MG63 (cell line): ENCODE data around the gene FAM210B. TPM values are rescaled to one million over a fixed set of nuclear protein-coding genes. Genes with fewer than 3 reads are reported as not detected.

Source experiments
- DNase-seq: peaks from one replicate; pipeline ENCODE4 v3.0.0-alpha.2; 2020
- H3K27me3 ChIP-seq: fragments of 250-450 bp; sonication (Bioruptor Pico); 2 replicates; pipeline ENCODE4 v1.5.1; 2020; ENCODE audit warnings: mild to moderate bottlenecking, moderate library complexity
- H3K36me3 ChIP-seq: fragments of 250-450 bp; sonication (Bioruptor Pico); 2 replicates; pipeline ENCODE4 v1.5.1; 2020; ENCODE audit warnings: mild to moderate bottlenecking, moderate library complexity
- H3K4me3 ChIP-seq: fragments of 250-450 bp; sonication (Bioruptor Pico); 2 replicates; pipeline ENCODE4 v1.5.1; 2020; ENCODE audit warnings: mild to moderate bottlenecking, moderate library complexity
- H3K9me3 ChIP-seq: fragments of 250-450 bp; sonication (Bioruptor Pico); 2 replicates; pipeline ENCODE4 v1.5.1; 2020; ENCODE audit warnings: mild to moderate bottlenecking, moderate library complexity
- total RNA-seq: library from RNA; depleted of rRNA; stranded (reverse); fragments of >200 nt; shearing (Covaris generic); gene quantifications from 2 replicates; pipeline ENCODE4 v1.2.3, GENCODE V29; 2014; ENCODE audit warnings: low replicate concordance

FAM210B gene
- total RNA-seq, 1 experiment from 2014 or later: 12.2 TPM

DNA sequence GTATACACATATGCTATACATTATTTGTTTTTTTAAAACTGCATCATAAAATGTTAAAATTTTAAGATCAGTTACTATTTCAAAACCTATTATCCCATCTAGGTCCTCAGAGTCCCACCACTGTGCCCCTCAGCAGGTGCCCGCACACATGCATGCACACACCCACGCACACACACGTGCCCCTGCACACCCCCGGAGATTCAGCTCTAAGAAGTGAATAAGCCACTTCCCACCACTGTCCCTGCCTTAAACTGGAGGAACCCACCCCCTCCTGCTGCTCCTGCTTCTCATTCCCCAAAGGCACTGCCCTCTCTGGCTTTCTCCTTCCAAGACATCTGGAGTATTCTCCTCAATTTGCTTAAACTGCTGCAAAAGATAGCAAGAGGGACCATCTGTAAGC is 5.4 kb upstream of the FAM210B start:
- no peak overlapping the region for H3K4me3 ChIP-seq
- no peaks in the 10 kb centered on the region for H3K9me3 ChIP-seq
- no peaks in the 10 kb centered on the region for H3K27me3 ChIP-seq
- H3K36me3 ChIP-seq: no peaks in the 10 kb centered on the region
- no peak for DNase-seq

DNA sequence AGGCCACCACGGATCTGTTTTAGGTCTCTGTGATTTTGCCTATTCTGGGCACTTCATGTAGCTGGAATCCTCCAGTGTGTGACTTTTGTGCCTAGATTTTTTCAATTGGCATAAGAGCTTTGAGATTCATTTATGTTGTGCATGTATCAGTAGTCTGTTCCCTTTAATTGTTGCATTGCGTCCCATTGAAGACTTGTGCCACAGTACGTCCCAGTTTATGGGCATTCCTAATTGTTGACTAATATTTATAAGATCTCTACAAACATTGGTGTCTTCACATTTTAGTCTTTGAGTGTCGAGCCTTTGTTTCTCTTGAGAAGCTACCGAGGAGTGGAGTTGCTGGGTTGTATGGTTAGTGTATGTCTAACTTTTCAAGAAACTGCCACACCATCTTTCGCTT is 704 bp upstream of the FAM210B start:
- Histone ChIP-seq H3K36me3 (peaks cover 20% of the 10 kb centered on the region), H3K4me3 (peak overlapping the region; percentile 42), H3K27me3 (no peaks in the 10 kb centered on the region), H3K9me3 (no peaks in the 10 kb centered on the region)
- no peak for DNase-seq

DNA sequence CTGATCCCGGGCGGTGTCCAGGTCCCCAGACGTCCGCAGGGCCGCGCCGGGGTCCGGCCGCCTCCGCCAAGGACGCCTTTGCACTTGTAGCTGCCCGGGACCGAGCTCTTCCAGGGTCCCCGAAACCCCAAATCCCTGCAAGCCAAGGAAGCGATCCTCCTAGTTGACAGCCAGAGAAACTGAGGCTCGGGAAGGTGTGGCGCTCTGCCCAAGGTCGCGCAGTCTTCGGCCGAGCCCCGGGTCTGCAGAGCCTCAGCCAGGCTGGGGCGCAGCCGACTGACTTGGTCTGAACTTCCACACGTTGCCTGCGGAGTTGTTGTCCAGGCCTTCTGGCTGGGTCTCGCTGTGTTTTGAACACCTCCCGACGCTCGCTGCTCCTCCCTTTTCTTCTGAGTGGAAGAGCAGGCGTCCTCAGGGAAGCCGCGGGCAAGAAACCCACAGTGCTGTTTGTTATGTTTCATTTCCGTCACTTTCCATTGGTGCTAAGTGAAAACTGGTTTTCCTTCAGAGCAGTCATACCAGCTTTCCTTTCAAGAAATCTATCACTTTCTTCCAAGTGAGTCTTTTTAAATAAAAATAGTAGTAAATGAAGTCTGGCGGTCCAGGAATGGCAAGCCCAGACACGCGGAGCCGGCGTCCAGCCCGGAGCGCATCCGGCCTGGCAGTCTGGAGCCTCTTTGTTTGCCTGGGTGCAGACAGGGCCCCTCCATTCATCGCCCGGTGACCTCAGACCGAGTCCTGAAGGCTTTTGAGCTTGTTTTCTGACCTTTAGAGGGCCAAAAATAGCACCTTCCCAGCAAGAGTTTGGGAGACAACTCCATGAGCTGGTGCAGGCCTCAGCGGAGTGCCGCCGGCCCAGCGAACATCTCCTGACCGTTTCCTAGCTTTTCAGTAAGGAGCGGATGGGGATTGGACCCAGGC is 698 bp downstream of the FAM210B start:
- peak; percentile 77 for DNase-seq
- Histone ChIP-seq H3K36me3 (peaks cover 20% of the 10 kb centered on the region), H3K27me3 (no peaks in the 10 kb centered on the region), H3K4me3 (peak overlapping the region; percentile 71), H3K9me3 (no peaks in the 10 kb centered on the region)

DNA sequence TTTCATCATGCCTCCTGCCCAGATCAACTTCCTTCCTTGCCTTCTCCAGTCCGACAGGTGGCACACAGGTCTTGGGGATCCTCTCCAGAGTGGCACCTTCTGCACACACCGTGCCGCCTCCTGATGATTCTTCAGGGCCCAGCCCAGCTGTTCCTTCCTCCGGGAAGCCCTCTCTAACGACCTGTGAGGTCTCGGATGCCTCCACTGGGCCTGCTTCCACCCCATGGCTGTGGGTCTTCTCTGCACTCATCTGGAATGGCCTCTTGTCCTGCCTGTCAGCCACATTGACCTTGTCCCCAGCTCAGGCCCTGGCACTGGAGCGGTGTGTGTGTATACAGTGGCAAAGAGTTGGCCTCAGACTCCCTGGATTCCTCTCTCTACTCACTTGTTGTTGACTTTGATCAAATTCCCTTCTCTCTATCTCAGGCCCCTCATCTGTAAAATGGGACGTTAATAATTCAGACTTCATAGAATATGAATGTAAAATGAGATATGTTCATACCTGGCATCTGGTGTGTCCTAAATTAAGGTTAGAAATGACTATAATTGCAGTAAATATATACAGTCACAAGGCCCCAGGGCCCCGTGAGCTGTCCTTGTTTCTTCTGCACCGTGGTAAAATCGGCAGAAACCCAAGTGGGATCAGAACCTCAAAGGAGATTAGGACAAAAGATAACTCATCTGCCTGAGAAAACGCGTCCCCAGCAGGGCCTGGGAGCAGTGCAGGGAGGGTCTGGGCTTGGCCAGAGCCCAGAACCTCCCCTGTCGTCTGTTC is 1.5 kb downstream of the FAM210B start:
- H3K27me3 ChIP-seq: no peaks in the 10 kb centered on the region
- DNase-seq: no peak
- H3K36me3 ChIP-seq: peaks cover 23% of the 10 kb centered on the region
- no peaks in the 10 kb centered on the region for H3K9me3 ChIP-seq
- H3K4me3 ChIP-seq: peak overlapping the region; percentile 71

DNA sequence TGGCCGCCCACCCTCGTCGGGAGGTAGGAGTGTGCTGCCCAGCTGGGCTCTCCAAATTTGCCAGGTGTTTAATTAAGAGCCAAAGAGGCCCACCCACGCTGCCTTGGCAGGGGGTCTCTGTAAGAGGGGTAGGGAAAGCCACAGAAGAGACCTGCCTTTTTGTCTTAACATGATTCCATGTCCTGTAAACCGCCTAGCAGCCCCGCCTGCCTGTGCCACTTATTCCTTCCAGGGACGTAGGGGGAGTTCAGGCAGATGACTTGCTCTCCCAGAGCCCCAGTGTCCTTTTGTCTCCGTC is 2.1 kb downstream of the FAM210B start:
- no peaks in the 10 kb centered on the region for H3K9me3 ChIP-seq
- peaks cover 27% of the 10 kb centered on the region for H3K36me3 ChIP-seq
- H3K27me3 ChIP-seq: no peaks in the 10 kb centered on the region
- no peak overlapping the region for H3K4me3 ChIP-seq
- DNase-seq: no peak

DNA sequence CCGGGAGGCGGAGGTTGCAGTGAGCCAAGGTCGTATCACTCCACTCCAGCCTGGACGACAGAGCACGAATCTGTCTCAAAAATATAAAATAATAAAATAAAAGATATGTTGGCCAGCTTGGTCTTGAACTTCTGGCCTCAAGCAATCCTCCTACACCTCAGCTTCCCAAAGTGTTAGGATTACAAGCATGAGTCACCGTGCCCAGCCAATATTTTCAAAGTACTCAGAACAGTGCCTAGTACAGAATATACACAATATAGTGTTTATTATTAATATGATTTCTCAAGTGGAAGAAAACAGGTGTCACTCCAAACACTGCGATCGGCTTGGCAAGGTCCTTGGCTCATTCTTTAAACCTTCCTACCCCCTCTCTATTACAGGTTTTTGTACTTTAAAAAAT is 3.1 kb downstream of the FAM210B start:
- H3K4me3 ChIP-seq: no peak overlapping the region
- peak; percentile 12 for DNase-seq
- peaks cover 33% of the 10 kb centered on the region for H3K36me3 ChIP-seq
- no peaks in the 10 kb centered on the region for H3K9me3 ChIP-seq
- H3K27me3 ChIP-seq: no peaks in the 10 kb centered on the region

DNA sequence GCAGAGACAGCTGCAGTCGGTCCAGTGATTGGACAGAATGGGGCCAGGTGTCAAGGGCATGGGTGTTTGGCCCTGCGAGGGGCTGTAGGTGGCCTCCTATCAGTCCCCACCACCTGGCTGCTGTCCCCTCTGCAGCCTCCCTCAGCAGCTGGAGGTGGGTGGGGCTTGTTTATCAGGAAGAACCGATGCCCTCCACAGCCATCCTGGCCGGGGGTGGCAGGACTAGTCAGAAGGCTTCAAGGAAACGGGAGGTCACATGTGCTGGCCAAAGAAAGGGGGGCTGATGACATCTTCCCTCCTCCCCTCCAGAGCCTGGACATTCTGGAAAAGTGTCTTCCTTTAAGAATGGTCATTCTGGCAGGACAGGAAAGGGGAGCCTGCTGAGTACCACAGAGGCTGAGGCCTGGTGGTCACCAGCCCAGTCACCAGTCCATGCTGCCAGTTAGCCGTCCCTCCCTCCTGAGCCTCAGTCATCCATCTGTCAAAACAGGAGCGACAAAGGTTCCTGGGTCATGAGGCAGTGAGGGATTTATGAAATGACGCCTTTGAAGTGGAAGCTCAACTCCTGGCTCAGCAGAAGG is 4.1 kb downstream of the FAM210B start:
- Histone ChIP-seq H3K27me3 (no peaks in the 10 kb centered on the region), H3K36me3 (peaks cover 33% of the 10 kb centered on the region), H3K4me3 (no peak overlapping the region), H3K9me3 (no peaks in the 10 kb centered on the region)
- no peak for DNase-seq

DNA sequence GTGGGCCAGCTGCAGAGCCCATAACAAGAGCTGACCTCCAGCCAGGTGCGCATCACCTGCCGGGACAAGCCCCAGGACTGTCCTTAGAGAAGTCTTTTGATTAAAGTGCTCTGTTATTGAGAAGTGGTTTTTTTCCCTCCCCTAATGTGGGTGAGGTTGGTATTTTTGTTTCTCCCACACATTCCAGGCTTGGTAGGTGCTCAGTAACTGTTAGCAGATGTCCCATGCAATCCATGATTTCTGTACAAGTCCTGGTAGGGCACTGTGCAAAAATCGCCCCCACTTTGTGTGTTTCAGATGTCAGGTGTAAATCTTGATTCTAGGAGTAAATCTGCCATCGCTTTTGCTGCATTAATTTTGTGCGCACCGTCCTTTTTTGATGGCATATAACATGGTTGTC is 4.7 kb downstream of the FAM210B start:
- no peak for DNase-seq
- Histone ChIP-seq H3K27me3 (no peaks in the 10 kb centered on the region), H3K36me3 (peaks cover 33% of the 10 kb centered on the region), H3K9me3 (no peaks in the 10 kb centered on the region), H3K4me3 (no peak overlapping the region)

DNA sequence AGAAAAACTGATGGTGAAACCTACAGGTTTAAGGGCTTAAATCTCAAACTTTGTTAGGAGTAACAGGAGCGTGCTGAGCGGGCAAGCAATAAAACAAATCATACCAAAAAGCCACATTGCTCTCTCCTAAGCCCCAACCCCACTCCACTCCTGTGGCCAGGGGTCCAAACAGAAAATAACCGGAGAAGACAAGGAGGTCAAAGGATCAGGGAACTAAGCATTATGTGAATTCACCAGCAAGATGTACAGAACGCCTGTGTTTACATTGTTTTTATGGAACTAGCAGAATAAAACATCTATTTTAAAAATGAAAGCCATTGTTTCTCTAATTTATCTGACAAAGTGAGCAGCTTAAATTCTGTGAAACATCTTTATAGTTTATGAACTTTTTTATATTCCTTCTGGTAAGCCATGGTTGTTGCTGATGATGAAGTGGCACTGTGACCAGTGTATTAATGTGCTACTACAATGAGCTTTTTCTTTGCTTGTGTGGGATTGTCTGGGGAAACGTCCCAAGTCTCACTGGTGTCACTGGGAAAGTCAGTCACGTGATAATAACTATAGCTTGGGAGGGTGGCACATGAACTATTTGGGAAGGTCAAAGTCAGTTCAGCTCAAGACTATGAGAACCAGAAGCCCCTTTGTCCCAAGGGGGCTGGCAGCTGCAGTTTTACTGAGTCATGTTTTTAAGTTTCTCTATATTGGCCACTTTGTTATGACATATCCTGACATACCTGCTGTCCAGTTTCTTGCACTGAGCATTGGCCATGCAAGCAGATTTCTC is 9.8 kb downstream of the FAM210B start:
- Histone ChIP-seq H3K36me3 (peaks cover 60% of the 10 kb centered on the region), H3K9me3 (no peaks in the 10 kb centered on the region), H3K4me3 (no peak overlapping the region), H3K27me3 (no peaks in the 10 kb centered on the region)
- no peak for DNase-seq

DNA sequence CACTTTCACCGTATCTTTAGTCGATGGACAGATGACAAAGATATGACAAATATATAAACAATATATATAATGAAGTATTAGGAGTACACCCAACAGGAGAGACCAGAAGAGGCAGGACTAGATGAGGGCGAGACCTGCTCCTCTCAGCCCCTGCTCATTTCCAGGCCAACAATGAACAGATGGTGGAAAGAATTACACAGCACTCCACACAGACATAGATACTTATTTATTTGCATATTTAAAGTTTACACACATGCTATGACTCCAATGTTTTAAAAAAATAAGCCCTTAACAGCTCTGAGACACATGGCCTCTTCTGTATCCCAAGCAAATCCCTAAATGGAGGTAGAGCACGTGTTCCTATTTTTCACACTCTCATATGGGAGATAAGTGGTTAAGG is 10.4 kb downstream of the FAM210B start:
- DNase-seq: no peak
- peaks cover 67% of the 10 kb centered on the region for H3K36me3 ChIP-seq

DNA sequence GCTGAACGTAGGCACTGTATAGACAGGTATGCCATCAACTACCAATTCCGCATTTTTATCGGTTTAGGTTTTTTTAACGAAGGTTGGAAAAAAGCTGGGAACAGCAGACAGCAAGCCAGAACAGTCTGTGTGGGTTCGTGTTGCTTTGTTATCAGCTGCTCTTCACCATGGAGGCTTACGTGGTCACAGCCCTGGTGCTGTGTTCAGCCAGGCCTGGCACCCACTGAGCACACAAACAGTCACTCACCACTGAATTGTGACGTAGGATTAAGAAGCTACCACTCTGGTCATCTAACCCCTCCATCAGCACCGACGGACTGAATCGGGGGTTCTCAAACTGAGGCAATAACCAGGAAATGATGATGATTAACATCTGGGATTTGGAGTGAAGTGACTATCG is 13.2 kb downstream of the FAM210B start:
- Histone ChIP-seq H3K36me3 (peaks cover 78% of the 10 kb centered on the region), H3K9me3 (no peaks in the 10 kb centered on the region), H3K4me3 (no peak overlapping the region), H3K27me3 (no peaks in the 10 kb centered on the region)
- DNase-seq: no peak

More for the DNA sequence above, 10.4 kb downstream of the FAM210B start:
- H3K9me3 ChIP-seq: no peaks in the 10 kb centered on the region
- no peak overlapping the region for H3K4me3 ChIP-seq
- H3K27me3 ChIP-seq: no peaks in the 10 kb centered on the region

DNA sequence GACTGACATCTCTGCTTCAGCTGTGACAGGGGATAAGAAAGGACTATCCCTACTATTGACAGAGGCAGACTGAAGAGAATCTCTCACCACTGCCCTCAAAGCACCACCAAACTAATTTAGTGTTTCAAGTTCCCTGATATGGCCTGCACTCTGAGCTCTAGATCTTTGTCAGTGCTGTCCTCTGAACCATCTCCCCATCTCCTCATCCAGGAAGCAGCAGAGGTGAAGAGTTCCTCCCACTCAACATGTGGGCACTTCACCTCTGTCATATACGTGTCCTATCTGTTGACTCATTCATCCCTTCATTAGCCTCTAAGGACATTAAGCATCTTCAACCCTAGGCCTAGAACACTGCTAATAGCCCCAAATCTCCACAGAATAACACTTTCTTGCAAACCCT is 14.1 kb downstream of the FAM210B start:
- DNase-seq: no peak
- Histone ChIP-seq H3K27me3 (no peaks in the 10 kb centered on the region), H3K9me3 (no peaks in the 10 kb centered on the region), H3K36me3 (peaks cover 85% of the 10 kb centered on the region), H3K4me3 (no peak overlapping the region)

DNA sequence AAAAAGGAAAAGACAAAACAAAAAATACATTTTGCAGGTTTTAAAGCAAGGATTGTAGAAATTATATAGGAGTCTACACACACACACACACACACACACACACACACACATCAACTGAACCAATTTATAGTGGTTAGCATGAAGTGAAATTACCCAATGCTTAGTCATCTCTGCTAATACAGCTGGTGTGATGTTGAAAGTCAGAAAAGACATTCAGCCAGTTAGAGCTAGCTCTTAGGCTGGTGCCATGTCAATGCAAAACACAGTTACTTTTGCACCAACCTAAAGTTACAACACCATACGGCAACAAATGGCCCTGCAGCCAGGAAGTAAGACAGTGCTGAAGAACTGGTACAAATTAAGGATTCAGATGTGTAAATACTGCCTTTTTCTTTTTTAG is 15.2 kb downstream of the FAM210B start:
- H3K9me3 ChIP-seq: no peaks in the 10 kb centered on the region
- peaks cover 93% of the 10 kb centered on the region for H3K36me3 ChIP-seq
- no peak overlapping the region for H3K4me3 ChIP-seq
- DNase-seq: peak; percentile 25
- H3K27me3 ChIP-seq: no peaks in the 10 kb centered on the region

DNA sequence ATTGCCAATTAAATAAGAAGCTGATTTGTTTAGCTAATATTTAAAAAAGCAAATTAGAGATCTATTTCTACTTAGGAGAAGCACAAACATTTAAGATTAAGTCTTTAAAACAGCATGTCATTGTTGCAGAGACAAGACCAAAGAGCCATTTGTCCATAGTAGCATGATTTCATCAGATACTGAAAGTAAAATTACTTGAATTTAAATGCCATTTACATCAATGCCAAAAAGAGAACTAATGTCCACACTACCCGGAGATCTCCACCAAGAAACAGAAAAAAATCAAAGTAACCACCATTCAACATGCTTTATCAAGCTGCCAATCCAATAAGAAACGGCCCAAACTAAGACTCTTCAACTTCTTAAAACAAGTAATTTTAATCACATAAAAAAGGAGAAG is 17.6 kb downstream of the FAM210B start:
- Histone ChIP-seq H3K36me3 (peaks cover 89% of the 10 kb centered on the region), H3K9me3 (no peaks in the 10 kb centered on the region), H3K27me3 (no peaks in the 10 kb centered on the region), H3K4me3 (no peak overlapping the region)
- DNase-seq: no peak

DNA sequence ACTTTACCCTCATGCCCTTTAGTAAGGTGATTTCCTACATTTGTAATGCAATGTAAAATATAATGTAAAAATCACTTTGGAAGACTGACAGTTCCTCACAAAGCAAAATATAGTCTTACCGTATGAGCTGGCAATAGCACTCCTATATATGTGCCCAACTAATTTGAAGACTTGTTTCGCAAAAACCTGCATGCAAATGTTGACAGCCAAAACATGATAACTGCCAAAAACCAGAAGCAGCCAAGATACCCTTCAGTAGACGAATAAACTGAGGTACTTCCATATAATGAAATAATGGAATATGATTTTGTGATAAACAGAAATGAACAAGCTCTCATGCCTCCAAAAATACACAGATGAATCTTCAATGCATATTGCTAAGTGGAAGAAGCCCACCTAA is 19.6 kb downstream of the FAM210B start:
- H3K27me3 ChIP-seq: no peaks in the 10 kb centered on the region
- H3K36me3 ChIP-seq: peaks cover 88% of the 10 kb centered on the region
- no peak for DNase-seq
- no peak overlapping the region for H3K4me3 ChIP-seq
- no peaks in the 10 kb centered on the region for H3K9me3 ChIP-seq

DNA sequence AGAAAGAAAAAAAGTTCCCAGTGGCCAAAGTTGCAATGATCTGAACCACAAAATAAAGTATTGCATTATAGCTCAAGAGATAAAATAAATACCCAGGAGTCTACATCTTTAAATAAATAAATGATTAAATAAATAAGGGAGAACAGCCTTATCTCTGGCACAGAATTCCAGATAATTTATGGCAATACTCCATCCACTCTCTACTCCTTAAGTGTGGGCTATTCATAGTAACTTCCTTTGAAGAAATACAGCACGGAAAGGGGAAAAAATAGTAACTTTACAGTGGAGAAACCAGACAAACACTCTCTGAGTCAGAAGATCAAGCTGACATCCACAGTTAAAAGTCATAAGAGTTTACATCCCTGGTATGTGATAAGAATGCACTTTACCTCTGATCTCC is 21.6 kb downstream of the FAM210B start:
- Histone ChIP-seq H3K36me3 (peaks cover 92% of the 10 kb centered on the region), H3K27me3 (no peaks in the 10 kb centered on the region), H3K9me3 (no peaks in the 10 kb centered on the region), H3K4me3 (no peak overlapping the region)
- no peak for DNase-seq

DNA sequence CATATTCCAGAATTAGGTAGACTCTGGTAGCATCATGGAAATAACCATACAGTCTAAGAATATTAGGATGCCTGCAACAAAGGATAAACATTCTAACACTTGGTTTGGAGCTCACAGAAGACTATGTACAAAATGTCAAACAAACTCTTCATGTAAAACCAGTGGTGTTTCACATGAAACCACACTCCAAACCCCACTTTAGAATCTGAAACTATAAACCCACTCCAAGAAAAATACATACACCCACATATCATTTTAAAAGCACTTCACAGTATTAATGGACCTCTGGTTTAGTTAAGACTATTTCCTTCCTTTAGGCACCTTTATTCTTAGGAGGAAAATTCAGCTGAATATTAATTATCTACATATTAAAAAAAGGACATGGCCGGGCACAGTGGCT is 22.7 kb downstream of the FAM210B start:
- Histone ChIP-seq H3K36me3 (peaks cover 92% of the 10 kb centered on the region), H3K27me3 (no peaks in the 10 kb centered on the region)

More for the DNA sequence above, 22.7 kb downstream of the FAM210B start:
- no peak for DNase-seq
- no peaks in the 10 kb centered on the region for H3K9me3 ChIP-seq
- H3K4me3 ChIP-seq: no peak overlapping the region
